ENCODE measurements around the gene IFNL3. TPM values are rescaled to one million over a fixed set of nuclear protein-coding genes. Genes with fewer than 3 reads are reported as not detected.

Gene IFNL3
- total RNA-seq, 1 experiment from 2014 or later, result not detected

- Mint-ChIP-seq H3K4me1 (no peaks in the 10 kb centered on the region), H3K27ac (no peak overlapping the region), H3K9me3 (peaks cover 8% of the 10 kb centered on the region), H3K27me3 (ENCODE audit: low read depth) (peaks cover 52% of the 10 kb centered on the region), H3K4me3 (no peak overlapping the region), H3K36me3 (no peaks in the 10 kb centered on the region)
- ChIA-PET CTCF (no interaction called here), POLR2A (no interaction called here)
- ATAC-seq (no peak), DNase-seq (ENCODE audit: low spot score) (no peak)
- TF ChIP-seq FOXK1 (CRISPR knock-in tag; IDR thresholded peaks at IDR 0.05) (no peak), NR3C1 (CRISPR knock-in tag; conservative IDR thresholded peaks at IDR 0.05; ENCODE audit: low read depth) (no peak), ELF4 (CRISPR knock-in tag; IDR thresholded peaks at IDR 0.05; ENCODE audit: low read depth) (no peak), HMGXB4 (CRISPR knock-in tag; IDR thresholded peaks at IDR 0.05) (no peak), ATF6 (CRISPR knock-in tag; IDR thresholded peaks at IDR 0.05) (no peak), ZNF512 (CRISPR knock-in tag; IDR thresholded peaks at IDR 0.05; ENCODE audit: borderline replicate concordance) (no peak), ZNF396 (CRISPR knock-in tag; IDR thresholded peaks at IDR 0.05; ENCODE audit: borderline replicate concordance) (no peak), TEAD1 (CRISPR knock-in tag; IDR thresholded peaks at IDR 0.05) (no peak), ZBTB21 (CRISPR knock-in tag; IDR thresholded peaks at IDR 0.05; ENCODE audit: borderline replicate concordance) (no peak), ZNF281 (CRISPR knock-in tag; IDR thresholded peaks at IDR 0.05) (no peak), NFYB (CRISPR knock-in tag; conservative IDR thresholded peaks at IDR 0.05; ENCODE audit: low read depth) (no peak), JAZF1 (CRISPR knock-in tag; IDR thresholded peaks at IDR 0.05) (no peak)
- TF ChIP-seq, protein P1, sequence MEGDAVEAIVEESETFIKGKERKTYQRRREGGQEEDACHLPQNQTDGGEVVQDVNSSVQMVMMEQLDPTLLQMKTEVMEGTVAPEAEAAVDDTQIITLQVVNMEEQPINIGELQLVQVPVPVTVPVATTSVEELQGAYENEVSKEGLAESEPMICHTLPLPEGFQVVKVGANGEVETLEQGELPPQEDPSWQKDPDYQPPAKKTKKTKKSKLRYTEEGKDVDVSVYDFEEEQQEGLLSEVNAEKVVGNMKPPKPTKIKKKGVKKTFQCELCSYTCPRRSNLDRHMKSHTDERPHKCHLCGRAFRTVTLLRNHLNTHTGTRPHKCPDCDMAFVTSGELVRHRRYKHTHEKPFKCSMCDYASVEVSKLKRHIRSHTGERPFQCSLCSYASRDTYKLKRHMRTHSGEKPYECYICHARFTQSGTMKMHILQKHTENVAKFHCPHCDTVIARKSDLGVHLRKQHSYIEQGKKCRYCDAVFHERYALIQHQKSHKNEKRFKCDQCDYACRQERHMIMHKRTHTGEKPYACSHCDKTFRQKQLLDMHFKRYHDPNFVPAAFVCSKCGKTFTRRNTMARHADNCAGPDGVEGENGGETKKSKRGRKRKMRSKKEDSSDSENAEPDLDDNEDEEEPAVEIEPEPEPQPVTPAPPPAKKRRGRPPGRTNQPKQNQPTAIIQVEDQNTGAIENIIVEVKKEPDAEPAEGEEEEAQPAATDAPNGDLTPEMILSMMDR (IDR thresholded peaks at IDR 0.05), result no peak
These were observed 37.2 kb upstream of the IFNL3 start for GRCh38 chr19:39282021-39282420.

DNA sequence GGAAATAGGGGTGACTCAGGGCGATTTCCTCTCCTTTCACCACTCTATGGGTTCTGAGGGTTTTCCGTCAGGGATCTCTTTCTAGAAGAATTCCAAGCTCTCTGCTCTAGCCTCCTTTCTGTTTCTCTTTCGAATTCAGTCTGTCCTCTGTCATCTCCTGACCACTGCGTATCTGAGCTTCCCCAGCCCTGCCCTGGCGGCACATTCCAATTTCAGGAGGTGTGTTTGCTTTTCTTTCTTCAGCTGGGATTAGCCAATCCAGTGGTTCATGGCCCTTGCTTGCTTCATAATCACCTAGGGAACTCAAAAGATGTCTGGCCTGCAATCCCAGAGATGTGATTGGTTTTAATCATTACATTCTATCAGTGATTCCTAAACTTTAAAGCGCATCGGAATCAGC is 32.8 kb upstream of the IFNL3 start:
- TF ChIP-seq, protein P2, sequence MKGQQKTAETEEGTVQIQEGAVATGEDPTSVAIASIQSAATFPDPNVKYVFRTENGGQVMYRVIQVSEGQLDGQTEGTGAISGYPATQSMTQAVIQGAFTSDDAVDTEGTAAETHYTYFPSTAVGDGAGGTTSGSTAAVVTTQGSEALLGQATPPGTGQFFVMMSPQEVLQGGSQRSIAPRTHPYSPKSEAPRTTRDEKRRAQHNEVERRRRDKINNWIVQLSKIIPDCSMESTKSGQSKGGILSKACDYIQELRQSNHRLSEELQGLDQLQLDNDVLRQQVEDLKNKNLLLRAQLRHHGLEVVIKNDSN (CRISPR knock-in tag; IDR thresholded peaks at IDR 0.05), result no peak
- H3K36me3 Mint-ChIP-seq, result no peaks in the 10 kb centered on the region
- no peak overlapping the region; the same call in 1 of the 2 replicates for H3K27ac Mint-ChIP-seq
- ChIA-PET CTCF (interaction anchor here (0.5 to 1.2 kb wide), 3 partner anchors 12 to 316 kb away, joined by 3 to 4 read pairs (median 4); no protein-coding TSS in a partner anchor), POLR2A (no interaction called here)
- H3K9me3 Mint-ChIP-seq, result peaks cover 8% of the 10 kb centered on the region
- no peak for DNase-seq (ENCODE audit: low spot score)
- ATAC-seq, result no peak
- H3K27me3 Mint-ChIP-seq (ENCODE audit: low read depth), result peaks cover 53% of the 10 kb centered on the region
- no peaks in the 10 kb centered on the region for H3K4me1 Mint-ChIP-seq
- H3K4me3 Mint-ChIP-seq, result no peak overlapping the region
